ENCODE measurements around the gene CDO1. TPM values are rescaled to one million over a fixed set of nuclear protein-coding genes. Genes with fewer than 3 reads are reported as not detected.

The CDO1 gene
- polyA plus RNA-seq, 1 experiment = 2.0 TPM

- CTCF ChIA-PET = interaction anchor here (0.8 to 1.1 kb wide), 2 partner anchors 11 to 41 kb away, joined by 3 read pairs; no protein-coding TSS in a partner anchor
- Histone ChIP-seq H3K4me3 (ENCODE audit: low read depth, low read length) (no peak overlapping the region), H3K36me3 (ENCODE audit: control insufficient read depth, insufficient read depth, low read length) (no peaks in the 10 kb centered on the region), H3K27me3 (ENCODE audit: control insufficient read depth, insufficient read depth, low read length) (no peaks in the 10 kb centered on the region)
- TF ChIP-seq, protein P1, sequence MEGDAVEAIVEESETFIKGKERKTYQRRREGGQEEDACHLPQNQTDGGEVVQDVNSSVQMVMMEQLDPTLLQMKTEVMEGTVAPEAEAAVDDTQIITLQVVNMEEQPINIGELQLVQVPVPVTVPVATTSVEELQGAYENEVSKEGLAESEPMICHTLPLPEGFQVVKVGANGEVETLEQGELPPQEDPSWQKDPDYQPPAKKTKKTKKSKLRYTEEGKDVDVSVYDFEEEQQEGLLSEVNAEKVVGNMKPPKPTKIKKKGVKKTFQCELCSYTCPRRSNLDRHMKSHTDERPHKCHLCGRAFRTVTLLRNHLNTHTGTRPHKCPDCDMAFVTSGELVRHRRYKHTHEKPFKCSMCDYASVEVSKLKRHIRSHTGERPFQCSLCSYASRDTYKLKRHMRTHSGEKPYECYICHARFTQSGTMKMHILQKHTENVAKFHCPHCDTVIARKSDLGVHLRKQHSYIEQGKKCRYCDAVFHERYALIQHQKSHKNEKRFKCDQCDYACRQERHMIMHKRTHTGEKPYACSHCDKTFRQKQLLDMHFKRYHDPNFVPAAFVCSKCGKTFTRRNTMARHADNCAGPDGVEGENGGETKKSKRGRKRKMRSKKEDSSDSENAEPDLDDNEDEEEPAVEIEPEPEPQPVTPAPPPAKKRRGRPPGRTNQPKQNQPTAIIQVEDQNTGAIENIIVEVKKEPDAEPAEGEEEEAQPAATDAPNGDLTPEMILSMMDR (IDR thresholded peaks at IDR 0.05; ENCODE audit: insufficient read depth, low read depth, low read length) = no peak
- no peak for DNase-seq (ENCODE audit: low read depth)
- POLR2A ChIA-PET = no interaction called here
These were observed 9.3 kb downstream of the CDO1 start for GRCh38 chr5:115806986-115807653.

GRCh38 chr5:115801984-115802383 lies 14.5 kb downstream of the CDO1 start:
- TF ChIP-seq, protein P1 (IDR thresholded peaks at IDR 0.05; ENCODE audit: insufficient read depth, low read depth, low read length) = no peak
- H3K36me3 ChIP-seq (ENCODE audit: control insufficient read depth, insufficient read depth, low read length) = no peaks in the 10 kb centered on the region
- no peaks in the 10 kb centered on the region for H3K27me3 ChIP-seq (ENCODE audit: control insufficient read depth, insufficient read depth, low read length)
- no peak overlapping the region for H3K4me3 ChIP-seq (ENCODE audit: low read depth, low read length)
- no peak for DNase-seq (ENCODE audit: low read depth)
- ChIA-PET CTCF (no interaction called here), POLR2A (no interaction called here)

GRCh38 chr5:115801152-115801551 lies 15.3 kb downstream of the CDO1 start:
- Histone ChIP-seq H3K36me3 (ENCODE audit: control insufficient read depth, insufficient read depth, low read length) (no peaks in the 10 kb centered on the region), H3K27me3 (ENCODE audit: control insufficient read depth, insufficient read depth, low read length) (no peaks in the 10 kb centered on the region), H3K4me3 (ENCODE audit: low read depth, low read length) (no peak overlapping the region)
- CTCF ChIA-PET = interaction anchor here (1.7 kb wide), 1 partner anchor 10 kb away, joined by 3 read pairs; no protein-coding TSS in a partner anchor
- POLR2A ChIA-PET = no interaction called here
- no peak for DNase-seq (ENCODE audit: low read depth)
- TF ChIP-seq, protein P1 (IDR thresholded peaks at IDR 0.05; ENCODE audit: insufficient read depth, low read depth, low read length) = no peak

- Histone ChIP-seq H3K36me3 (ENCODE audit: control insufficient read depth, insufficient read depth, low read length) (no peaks in the 10 kb centered on the region), H3K27me3 (ENCODE audit: control insufficient read depth, insufficient read depth, low read length) (no peaks in the 10 kb centered on the region), H3K4me3 (ENCODE audit: low read depth, low read length) (no peak overlapping the region)
- POLR2A ChIA-PET = no interaction called here
- CTCF ChIA-PET = interaction anchor here (1.6 to 1.7 kb wide), 2 partner anchors 11 to 14 kb away, joined by 3 to 6 read pairs; no protein-coding TSS in a partner anchor
- no peak for DNase-seq (ENCODE audit: low read depth)
- TF ChIP-seq, protein P1 (IDR thresholded peaks at IDR 0.05; ENCODE audit: insufficient read depth, low read depth, low read length) = no peak
These were observed 16.4 kb downstream of the CDO1 start for GRCh38 chr5:115800108-115800507.

DNA sequence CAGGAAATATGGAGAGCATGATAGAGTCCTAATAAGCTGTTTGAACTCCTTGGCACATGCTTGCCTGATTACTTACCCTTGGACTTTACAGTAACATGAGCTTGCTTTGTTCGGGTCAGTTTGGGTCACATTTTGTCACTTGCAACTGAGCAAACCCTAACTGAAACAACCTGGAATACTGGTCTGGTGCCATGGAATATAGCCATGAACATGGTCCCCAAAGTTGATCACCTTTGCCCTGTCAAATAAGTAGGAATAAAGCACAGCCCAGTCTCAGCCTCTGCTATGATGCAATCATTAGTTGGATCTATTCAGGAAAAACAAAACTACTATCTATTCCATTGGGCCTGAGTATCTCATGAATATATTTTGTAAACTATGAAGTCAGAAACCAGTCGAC lies 18.2 kb downstream of the CDO1 start:
- Histone ChIP-seq H3K27me3 (ENCODE audit: control insufficient read depth, insufficient read depth, low read length) (0 out of 2 replicates have a peak, but pooled peaks cover 2% of the 10 kb centered on the region), H3K4me3 (ENCODE audit: low read depth, low read length) (no peak overlapping the region), H3K36me3 (ENCODE audit: control insufficient read depth, insufficient read depth, low read length) (no peaks in the 10 kb centered on the region)
- POLR2A ChIA-PET = no interaction called here
- CTCF ChIA-PET = no interaction called here
- no peak for DNase-seq (ENCODE audit: low read depth)
- TF ChIP-seq, protein P1 (IDR thresholded peaks at IDR 0.05; ENCODE audit: insufficient read depth, low read depth, low read length) = no peak

Data from BJ (cell line).